NCI-H510A (cell line): ENCODE results near the gene NR1D2.
"Not testable (repeated sequence)": the region's sequence is repeated elsewhere in the genome, so short reads cannot be mapped to it uniquely, and the experiment has no call there.

ENCODE experiments used
- DNase-seq: peaks from one replicate; lab custom pipeline; 2025; lab: John Stamatoyannopoulos, UW

Gene NR1D2

DNA sequence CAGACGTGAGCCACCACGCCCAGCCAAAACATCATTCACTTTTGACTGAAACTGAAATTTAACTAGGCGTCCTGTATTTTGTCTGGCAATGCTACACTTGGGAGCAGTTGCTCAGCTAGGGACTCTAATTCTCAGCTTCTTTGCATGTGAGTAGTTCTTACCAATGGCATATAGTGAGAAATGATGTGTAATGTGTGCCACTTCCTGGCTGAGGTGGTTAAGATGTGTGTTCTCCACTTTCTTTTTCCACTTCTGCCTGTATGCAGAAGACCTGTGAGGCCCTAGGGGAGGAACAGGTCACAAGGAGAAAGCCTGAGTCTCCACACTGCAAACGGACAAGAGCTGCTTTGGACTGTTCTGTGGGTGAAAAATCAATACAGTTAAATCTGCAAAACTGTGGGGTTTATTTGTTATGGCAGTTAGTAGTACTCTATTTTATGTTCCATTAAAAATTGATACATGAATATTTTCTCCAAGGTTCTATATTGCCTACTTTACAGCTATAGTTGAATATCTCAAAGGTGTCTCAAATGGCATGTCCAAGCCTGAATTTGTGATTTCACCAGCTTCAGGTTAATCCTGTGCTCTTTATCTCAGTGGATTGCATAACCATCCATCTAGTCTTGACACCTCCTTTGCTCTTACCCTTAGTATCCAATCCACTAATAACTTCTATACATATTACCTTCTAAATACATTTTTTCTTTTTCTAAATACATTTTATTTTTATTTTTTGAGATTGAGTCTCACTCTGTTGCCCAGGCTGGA, 59.3 kb downstream of the NR1D2 start:
- no peak for DNase-seq

DNA sequence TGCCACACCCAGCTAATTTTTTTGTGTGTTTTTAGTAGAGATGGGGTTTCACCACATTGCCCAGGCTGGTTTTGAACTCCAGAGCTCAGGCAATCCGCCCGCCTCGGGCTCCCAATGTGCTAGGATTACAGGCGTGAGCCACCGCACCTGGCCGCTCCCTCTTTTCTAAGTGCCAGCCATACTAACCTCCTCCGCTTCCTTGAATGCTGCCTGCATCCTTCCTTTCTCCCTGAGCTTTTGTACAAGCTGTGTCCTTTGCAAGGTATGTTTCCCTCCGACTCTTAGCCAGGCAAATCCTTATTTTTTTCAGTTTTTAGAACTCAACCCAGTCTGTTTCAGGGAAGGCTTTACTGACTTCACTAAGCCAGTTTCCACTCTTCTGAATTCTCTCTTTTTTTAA, 60.6 kb downstream of the NR1D2 start:
- DNase-seq: no peak

DNA sequence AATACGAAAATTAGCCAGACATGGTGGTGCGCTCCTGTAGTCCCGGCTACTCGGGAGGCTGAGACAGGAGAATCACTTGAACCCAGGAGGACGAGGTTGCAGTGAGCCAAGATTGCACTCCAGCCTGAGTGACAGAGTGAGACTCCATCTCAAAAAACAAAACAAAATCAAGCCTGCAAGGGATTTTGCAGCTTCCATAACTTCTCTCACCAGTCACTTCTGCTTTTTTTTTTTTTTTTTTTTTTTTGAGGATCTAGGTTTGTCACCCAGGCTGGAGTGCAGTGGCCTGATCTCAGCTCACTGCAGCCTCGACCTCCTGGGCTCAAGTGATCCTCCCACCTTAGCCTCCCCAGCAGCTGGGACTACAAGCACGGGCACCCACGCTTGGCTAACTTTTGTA, 65.7 kb downstream of the NR1D2 start:
- DNase-seq: not testable (repeated sequence)

DNA sequence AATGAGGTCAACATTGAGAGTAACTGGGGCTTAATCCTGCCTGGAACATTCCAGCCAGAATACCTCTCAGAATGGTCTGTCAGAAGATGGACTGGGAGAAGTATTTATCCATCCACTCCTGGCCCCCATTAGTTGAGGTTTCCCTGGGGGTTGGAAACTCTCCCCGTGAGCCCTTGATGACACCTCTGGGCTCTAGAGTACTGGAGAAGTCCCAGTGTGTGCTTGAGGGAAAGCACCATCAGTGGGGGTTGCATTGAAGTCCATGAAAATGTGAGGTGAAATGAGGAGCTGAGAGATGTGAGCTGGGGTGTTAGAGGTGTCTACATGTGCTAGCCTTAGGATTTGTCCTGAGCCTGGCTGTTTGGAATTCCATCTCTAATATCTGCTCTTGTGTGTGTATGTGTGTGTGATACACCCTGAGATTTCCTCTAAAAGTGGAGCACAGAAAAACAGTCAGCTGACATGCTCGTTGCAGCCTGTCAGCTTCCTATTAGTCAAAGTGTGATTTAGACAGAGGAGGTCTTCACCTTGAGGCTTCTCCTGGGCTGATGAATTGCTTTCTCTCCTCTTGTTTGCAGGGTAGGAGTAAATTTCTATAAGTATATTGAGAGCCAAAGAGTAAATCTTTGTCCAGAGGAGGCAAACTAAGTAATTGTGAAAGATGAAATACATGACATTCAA, 67.6 kb downstream of the NR1D2 start:
- no peak for DNase-seq

DNA sequence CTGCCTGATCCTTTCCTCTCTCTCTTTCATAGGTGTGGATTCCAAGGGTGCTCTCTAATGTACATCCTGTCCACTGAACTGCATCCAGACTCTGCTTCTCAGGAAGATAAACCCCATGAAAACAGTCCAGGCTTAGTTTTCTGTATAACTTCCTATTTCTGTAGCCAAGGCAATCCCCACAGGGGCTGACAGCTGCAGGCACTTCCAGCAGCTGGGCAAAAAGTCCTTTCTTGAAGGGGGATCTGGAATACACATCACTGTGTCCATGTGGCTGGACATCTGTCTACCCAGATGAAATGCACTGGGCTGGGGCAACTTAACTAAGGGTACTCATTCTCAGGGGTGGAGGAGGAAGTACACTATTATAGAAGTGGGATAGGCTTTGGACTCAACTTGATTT, 72.2 kb downstream of the NR1D2 start:
- DNase-seq: no peak

DNA sequence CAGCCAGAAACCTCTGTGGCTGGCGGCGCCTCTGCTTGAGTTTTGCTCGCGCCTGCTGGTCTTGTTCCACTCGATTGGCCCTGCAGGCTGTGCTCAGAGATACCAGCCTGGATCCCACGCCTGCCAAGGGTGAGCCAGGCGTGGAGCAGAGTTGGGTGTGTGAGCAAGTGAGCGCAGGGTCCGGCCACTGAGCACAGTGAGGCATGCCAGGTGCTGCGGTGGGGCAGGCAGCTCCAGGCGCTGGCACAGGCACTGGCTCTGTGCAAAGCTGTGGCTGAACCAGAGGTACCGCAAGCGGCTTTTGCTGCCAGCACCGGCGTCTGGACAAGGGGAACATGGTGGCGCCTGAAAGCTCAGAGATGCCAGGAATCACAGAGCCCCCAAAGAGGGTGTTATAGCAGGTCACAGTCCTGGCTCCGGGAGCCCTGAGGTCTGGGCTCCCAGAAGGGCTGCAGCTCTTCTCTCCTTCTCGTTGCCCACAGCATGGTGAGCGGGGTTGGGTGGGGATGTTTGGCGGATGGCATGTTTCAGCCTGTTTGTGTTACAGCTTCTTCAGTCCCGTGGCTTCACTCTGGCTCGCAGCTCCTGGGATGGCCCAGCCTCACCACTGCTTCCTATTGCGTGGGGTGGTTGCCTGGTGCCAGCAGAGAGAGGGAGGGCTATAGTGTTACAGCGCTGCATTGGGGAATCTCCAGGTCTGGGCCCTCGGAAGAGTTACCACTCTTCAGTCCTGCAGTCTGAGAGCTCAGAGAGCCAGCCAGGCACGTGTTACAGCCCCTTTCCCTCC, 73.9 kb downstream of the NR1D2 start:
- no peak for DNase-seq

DNA sequence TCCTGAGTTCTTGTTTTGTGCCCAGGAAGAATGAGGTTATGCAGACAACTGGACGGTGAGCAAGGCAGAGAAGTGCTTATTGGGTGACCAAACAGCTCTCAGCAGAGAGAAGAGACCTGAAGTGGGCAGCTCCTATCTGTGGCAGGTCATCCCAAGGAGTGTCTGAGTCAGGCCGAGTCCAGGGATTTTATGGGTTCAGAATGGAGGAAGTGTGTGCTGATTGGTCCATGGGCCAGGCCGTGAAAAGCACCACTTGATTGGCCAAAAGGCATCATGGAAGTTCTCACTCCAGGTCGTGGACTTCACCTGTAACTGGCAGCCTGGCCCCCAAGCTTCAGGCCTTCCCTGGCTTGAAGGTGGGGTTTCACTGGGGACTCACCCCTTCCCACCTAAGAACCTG, 74.5 kb downstream of the NR1D2 start:
- DNase-seq: no peak

DNA sequence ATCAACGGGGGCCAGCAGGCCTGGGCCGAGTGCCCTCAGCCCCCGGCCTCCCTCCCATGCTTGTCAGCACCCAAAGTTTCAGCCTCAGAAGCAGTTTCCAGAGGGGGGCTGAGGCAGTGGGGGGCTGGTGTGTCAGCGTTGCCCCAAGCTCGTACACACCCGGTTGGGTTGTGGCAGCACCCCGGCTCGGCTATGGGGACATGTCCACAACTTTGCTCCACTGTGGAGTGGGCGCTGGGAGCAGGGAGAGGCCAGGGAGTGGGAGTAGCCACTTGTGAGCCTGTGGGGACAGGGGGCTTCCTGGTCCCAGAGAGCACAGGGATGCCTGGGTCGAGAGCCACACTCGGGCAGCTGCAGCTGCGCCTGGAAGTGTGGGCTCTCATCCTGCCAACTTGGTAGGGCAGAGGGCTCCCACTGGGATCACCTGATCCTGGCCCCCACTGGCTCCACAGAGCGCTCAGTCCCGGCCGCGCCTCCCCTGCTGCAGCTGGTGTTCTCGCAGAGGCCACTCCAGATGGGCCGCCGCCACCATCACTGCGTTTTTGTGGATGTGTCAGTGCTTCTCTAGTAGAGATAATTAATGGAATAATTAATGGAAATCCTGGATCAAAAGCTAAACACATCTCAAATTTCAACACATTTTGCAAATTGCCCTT, 75.1 kb downstream of the NR1D2 start:
- DNase-seq: no peak

DNA sequence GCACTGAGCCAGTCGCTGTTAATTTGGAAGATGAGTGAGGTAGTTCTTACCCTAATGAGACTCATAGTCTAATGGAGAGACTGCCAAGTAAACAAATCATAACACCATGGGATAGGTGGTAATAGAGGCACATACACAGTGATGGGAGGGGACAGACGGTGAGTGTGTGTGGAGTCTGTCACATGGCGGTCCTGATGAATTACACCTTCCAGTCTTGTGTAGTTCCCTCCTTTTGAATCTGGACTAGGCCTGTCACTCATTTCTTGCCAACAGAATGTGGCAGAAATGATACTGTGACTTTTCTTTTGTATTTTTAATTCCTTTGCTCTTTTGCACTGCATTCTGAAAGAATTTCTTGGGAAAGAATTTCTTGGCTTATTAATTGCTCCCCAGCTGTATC, 78.1 kb downstream of the NR1D2 start:
- no peak for DNase-seq

DNA sequence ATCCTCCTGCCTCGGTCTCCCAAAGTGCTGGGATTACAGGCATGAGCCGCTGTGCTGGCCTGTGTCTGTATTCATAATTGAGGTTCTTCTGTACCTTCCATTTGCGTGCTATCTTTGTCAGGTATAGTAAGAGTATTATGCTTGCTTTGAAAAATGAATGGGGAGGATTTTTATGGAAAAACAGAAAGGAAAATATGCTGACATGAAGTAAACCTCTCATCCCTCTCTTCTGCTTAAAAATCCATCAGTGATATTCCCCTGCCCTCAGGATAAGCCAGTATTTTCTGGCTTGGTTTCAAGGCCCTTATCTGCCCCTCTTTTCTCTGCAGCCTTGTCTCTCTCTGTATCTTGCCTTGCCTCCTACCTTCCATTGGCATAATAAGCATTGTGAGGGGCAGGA, 80.7 kb downstream of the NR1D2 start:
- DNase-seq: no peak

DNA sequence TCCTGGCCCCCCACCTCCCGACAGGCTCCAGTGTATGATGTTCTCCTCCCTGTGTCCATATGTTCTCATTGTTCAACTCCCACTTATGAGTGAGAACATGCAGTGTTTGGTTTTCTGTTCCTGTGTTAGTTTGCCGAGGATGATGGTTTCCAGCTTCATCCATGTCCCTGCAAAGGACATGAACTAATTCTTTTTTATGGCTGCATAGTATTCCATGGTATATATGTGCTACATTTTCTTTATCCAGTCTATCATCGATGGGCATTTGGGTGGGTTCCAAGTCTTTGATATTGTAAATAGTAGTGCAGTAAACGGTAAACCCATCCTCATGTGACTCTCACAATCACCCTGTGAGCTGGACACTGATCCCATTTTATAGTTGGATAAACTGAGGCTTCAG, 81.6 kb downstream of the NR1D2 start:
- not testable (repeated sequence) for DNase-seq

DNA sequence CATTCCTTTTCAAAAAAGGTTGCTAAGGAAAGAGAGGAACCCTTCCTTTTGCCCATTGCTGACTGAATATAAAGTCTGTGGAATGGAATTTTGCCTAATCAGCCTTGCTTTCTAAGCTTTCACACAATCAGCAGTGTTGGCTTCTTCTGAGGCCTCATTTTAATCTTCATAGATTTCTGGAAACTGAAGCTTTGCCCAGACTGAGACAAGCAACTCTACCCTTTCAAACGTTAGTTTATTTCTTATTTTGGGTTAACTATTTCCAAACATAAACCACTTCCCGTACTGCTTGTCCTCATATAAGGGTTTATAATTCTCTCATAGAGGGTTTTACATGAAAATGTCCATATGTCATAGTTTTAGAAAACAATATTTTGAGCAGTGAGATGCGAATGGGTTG, 82.9 kb downstream of the NR1D2 start:
- DNase-seq: no peak
